T47D (cell line): ENCODE data around the gene THAP7.
A peak's percentile ranks its signal among the peaks of the same experiment; 100 is the strongest.

Source experiments
- DNase-seq, 2 experiments: peaks; one replicate each; pipeline versions ENCODE4 v3.0.0 to v3.0.0-alpha.2; 2011 to 2012; ENCODE audit warnings: low read depth in 1 of 2, low spot score in 1 of 2
- JUND ChIP-seq: IDR thresholded peaks from 2 replicates; pipeline ENCODE4 v1.6.1; 2012; ENCODE audit warnings: low read depth
- in situ Hi-C: cut with HindIII; loops from 2 replicates; pipeline ENCODE4 v1.10.0; 2016; ENCODE audit warnings: low sequenced_read_pairs, low pct_unique_long_range_greater_than_20kb

THAP7 gene

DNA sequence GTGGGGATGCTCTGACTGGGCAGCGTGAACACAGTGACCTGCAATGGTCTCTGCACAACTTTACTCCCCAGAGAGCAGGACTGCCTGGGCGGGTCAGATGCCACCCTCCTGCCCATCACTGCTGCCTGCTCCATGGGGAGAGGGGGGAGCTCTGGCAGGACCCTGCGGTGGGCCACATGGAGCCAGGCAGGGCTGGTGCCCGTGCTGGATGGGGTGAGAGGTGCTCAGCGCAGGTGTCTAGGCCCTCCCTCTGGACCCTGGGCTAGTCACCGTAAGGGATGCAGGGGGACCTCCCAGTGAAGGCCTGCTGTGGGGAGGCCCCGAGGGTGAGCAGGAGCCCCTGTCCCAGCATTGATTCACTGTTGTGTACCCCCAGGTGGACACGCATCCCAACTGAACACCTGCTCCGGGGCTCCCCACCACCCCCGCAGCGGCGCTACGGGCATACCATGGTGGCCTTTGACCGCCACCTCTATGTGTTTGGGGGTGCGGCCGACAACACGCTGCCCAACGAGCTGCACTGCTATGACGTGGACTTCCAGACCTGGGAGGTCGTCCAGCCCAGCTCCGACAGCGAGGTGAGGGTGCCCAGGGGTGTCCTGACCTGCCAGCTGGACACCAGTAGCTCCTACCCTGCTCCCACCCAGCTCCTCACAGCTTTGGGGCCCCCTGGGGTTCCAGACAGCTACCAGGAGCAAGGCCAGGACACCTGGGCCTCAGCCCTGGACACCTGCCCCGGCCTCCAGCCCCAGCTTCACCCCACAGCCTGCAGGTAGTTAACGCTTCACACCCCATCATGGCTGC is 10.5 kb downstream of the THAP7 start:
- in situ Hi-C loops: no loop called here
- DNase-seq: no peak
- TF ChIP-seq JUND: no peak

DNA sequence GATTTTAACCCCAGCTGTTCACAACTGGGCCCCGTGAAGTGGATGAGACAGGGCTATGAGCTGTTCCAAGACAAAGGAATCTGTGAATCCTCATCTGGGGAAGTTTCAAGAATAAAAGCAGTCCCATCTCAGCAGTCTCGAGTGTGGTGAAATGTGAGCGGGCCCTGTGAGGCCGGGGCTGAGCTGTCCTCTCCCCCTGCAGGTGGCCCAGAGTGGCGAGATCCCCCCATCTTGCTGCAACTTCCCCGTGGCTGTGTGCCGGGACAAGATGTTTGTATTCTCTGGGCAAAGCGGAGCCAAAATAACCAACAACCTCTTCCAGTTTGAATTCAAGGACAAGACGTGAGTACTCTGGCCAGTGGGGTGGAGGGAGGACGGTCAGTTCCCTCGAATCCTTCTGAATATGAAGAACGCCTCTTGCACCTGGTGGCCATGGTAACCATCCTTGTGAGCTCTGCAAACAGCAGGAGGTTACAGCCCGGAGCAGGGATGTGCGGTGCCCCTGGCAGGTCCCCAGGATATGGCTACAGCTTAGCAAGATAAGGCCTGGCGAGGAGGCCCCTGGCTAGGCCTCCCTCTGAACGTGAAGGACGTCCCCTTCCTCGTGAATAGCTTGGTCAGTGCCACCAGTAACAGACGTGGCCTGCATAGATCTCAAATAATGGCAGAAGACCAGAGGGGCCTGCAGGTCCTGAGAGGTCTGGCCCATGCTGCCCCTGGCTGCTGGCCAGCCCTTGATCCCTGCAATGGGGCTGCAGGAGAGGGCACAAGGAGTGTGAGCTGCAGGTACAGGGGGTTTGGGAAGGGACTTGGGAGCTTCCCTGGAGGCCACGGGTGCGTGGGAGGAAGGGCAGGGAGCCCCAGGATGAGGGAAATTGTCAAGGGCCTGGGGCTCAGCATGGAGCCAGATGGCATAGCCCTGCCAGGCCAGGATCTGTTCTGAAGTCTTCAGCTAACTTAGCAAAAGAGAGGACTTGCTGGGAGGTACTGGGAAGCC is 11.4 kb downstream of the THAP7 start:
- no peak for TF ChIP-seq JUND
- in situ Hi-C loops: no loop called here

DNA sequence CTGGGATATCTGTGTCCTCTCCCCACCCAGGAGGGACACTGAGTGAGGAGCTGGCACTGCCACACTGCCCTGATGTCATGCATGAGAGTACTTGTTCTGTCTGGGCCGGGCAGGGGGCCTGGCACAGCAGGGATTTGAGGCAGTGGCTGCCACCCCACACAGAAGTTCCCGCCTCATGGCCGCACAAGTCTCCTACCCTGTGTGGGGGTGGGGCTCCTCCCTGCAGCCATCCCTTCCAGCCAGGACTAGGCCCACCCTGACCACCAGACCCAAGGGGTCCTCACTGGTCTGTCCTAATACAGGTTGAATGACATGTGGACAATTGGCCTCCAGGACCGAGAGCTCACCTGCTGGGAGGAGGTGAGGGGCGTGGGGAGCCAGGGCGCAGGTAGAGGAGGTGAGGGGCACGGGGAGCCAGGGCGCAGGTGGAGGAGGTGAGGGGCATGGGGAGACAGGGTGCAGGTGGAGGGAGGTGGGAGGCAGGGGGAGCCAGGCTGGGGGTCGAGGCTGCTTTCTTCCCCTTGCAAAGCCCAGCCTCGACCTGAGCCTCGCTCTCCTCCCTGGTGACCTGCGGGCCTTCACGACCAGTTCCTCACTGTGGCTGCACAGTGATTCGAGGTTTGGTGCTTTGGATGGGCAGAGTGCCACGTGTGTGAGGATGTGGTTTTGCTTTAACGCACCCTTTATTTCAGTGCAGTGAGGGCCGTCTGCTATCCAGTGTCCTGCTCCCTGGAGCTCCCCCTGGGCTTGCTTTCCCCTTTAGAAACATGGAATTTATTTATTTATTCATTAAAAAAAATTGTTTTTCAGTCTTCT is 12.4 kb downstream of the THAP7 start:
- in situ Hi-C loops: no loop called here
- TF ChIP-seq JUND: no peak
- no peak for DNase-seq

More for the DNA sequence above, 11.4 kb downstream of the THAP7 start:
- DNase-seq: no peak

- TF ChIP-seq JUND: no peak
- no peak for DNase-seq
- in situ Hi-C loops: no loop called here
Observed at GRCh38 chr22:20988573-20989322, 13.2 kb downstream of the THAP7 start.

GRCh38 chr22:20987375-20987774 is 14.5 kb downstream of the THAP7 start:
- DNase-seq: no peak
- no peak for TF ChIP-seq JUND
- in situ Hi-C loops: no loop called here

- in situ Hi-C loops: no loop called here
- no peak for TF ChIP-seq JUND
Observed at GRCh38 chr22:20986365-20986764, 15.6 kb downstream of the THAP7 start.

GRCh38 chr22:20985720-20986119 is 16.2 kb downstream of the THAP7 start:
- in situ Hi-C loops: no loop called here
- TF ChIP-seq JUND: no peak
- DNase-seq: no peak

More at GRCh38 chr22:20986365-20986764, 15.6 kb downstream of the THAP7 start:
- no peak for DNase-seq

DNA sequence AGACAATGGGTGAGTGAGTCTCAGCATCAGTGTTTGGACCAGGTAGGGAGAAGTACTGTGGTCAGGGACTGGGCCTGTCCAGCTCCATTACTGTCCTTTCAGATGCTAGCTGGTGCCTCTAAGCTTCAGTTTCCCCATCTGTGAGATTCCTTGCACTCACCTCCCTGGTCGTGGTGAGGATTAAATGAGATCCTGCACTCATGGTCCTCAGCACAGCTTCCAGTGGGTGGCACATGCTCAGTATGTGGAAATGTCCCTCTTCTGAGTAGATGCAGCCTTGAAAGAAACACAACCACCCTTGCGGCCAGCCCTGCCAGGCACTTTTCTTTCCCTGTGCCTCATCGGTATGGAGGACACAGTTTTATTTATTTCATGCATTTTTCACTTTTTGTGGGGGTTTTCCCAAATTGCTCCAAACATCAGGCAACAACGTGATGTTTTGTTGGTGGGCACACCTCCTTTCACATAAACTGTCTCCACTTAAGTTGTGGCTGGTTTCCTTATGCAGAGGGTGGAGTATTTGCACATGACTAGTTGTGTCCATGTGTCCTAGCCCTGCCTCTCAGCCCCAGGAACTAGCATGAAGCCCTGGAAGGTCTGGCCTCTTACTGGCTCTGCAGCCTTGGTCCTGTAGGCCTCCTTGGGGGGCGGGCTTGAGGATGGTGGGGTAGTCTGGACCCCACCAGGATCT is 18.7 kb downstream of the THAP7 start:
- in situ Hi-C loops: no loop called here
- no peak for TF ChIP-seq JUND
- DNase-seq: no peak

DNA sequence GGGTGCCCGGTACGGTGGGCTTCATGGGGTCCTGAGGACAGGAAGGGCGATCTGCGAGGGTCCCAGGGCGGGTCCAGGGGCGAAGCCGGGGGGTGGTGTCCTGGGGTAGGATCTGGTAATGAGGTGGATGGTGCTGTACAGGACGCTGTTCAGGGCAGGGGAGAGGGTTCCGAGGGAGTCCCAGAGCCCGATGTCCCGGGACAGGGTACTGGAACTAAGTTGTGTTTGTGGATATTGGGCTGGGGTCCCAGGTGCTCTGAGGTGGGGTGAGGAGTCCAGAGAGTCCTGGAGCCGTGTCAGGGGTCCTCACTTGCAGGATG is 19.4 kb downstream of the THAP7 start:
- in situ Hi-C loops: no loop called here
- DNase-seq: no peak
- no peak for TF ChIP-seq JUND

DNA sequence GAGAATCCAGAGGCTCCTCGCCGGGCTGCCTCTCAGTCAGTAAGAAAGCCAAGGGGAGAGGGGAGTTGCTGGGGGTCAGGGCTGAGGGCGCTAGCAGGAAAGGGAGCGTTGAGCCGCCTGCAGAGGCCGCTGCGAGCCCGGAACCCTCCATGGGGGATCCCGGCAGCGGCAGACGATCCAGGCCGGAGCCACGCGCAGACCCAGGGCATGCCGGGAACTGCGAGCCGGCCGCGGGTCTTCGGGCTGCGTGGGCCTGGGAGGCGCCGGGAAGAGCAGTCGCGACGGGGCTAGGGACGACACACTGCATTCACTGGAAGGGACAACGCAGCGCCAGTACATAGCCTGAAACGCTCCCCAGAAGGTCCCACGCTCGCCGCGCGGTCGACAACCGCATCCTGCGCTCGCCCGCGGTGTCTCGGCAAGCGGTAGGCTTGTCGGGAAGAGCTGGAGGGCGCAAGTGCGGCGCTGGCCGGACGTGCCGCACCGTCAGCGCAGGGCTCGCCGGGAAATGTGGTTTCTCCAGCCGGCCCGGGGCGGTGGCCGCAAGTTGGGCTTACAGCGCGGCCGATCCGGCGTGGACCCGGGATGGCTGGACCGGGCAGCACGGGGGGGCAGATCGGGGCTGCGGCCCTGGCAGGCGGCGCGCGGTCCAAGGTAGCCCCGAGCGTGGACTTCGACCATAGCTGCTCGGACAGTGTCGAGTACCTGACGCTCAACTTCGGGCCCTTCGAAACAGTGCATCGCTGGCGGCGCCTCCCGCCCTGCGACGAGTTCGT is 19.9 kb downstream of the THAP7 start, which contains the start of gene LZTR1:
TSS of gene LZTR1 (plus strand) at position 511 of the 776 bp plus-strand sequence. CDS start at position 586, 75 bp downstream.
- DNase-seq: peak; percentile 64 to 78
- in situ Hi-C loops: no loop called here
- no peak for TF ChIP-seq JUND
